ENCODE data around the gene ELSPBP1. TPM values are rescaled to one million over a fixed set of nuclear protein-coding genes. Genes with fewer than 3 reads are reported as not detected.

Gene ELSPBP1
- total RNA-seq, 6 donors from 2014 or later = not detected

DNA sequence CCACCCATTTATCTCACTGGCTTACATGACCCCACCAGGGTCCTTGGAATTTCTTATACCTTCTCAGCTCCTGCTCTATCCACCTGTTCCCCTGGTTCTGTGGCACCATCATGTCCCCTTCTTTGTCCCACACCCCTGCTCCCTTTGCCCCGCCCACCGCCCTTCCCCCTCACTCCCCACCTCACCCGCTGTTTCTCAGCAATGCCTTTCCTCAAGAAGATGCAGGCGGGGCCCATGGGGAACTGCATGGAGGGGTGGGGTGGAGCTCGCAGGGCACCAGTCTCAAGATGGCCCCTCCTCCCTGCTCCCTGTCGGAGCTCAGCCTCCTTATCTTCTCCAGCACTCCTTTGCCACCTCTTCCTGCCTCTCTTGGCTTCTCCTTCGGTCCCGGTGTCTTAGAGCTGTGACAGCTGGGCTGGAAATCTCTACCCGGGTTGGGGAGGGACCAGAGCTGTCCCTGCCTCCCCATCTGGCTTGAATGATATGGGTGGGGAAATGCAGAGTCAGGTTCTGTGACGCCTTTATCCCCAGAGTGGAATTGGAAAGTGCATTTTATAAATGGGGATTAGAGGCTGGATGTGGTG, 49.3 kb downstream of the ELSPBP1 start, which contains the start of gene CABP5:
CABP5 (minus strand) TSS at position 405 of the 584 bp plus-strand sequence; CDS start at position 248, 157 bp downstream.
- peaks cover 0 to 13% (median 0%) of the 10 kb centered on the region in 4 donors for H3K36me3 ChIP-seq
- no peaks in the 10 kb centered on the region for H3K9me3 ChIP-seq
- 61 to 85% methylated on average over 8 to 10 of the region's 10 CpGs for WGBS, 2 donors
- TF ChIP-seq POLR2AphosphoS5 (IDR thresholded peaks at IDR 0.05) (no peak), POLR2A (IDR thresholded peaks at IDR 0.05) (no peak), EP300 (IDR thresholded peaks at IDR 0.05) (no peak)
- TF ChIP-seq, protein P1, sequence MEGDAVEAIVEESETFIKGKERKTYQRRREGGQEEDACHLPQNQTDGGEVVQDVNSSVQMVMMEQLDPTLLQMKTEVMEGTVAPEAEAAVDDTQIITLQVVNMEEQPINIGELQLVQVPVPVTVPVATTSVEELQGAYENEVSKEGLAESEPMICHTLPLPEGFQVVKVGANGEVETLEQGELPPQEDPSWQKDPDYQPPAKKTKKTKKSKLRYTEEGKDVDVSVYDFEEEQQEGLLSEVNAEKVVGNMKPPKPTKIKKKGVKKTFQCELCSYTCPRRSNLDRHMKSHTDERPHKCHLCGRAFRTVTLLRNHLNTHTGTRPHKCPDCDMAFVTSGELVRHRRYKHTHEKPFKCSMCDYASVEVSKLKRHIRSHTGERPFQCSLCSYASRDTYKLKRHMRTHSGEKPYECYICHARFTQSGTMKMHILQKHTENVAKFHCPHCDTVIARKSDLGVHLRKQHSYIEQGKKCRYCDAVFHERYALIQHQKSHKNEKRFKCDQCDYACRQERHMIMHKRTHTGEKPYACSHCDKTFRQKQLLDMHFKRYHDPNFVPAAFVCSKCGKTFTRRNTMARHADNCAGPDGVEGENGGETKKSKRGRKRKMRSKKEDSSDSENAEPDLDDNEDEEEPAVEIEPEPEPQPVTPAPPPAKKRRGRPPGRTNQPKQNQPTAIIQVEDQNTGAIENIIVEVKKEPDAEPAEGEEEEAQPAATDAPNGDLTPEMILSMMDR (IDR thresholded peaks at IDR 0.05) = no peak
- no peak within 1 kb of the TSS for H3K27ac ChIP-seq
- DNase-seq = no peak
- no peak for ATAC-seq (ENCODE audit: low FRiP score in 2 of 2)
- no peaks in the 10 kb centered on the region for H3K4me1 ChIP-seq
- no peak within 1 kb of the TSS for H3K4me3 ChIP-seq
- H3K27me3 ChIP-seq = no peaks in the 10 kb centered on the region

DNA sequence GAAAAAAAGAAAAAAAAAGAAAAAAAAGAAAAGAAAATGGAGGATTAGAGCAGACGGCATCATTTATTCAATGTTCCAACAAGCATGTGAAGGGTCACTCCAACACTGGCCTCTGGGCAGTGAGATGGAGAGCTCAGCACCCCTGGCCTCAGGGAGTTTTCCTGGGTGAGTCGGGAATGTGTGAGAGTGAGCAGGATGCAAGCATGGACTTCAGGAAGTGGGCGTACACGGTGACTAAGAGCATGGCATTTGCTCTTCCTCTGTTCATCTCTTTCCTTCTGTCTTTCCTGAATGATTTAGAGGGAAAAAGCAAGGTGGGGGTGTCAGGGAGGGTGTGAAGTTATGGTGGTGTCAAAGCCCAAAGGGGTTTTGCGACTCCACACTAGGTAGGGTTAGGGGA, 50.1 kb downstream of the ELSPBP1 start:
- H3K36me3 ChIP-seq = peaks cover 0 to 19% (median 0%) of the 10 kb centered on the region in 4 donors
- no peak overlapping the region for H3K27ac ChIP-seq
- H3K9me3 ChIP-seq = no peaks in the 10 kb centered on the region
- TF ChIP-seq EP300 (IDR thresholded peaks at IDR 0.05) (no peak), POLR2AphosphoS5 (IDR thresholded peaks at IDR 0.05) (no peak)
- no peaks in the 10 kb centered on the region for H3K4me1 ChIP-seq
- no peaks in the 10 kb centered on the region for H3K27me3 ChIP-seq
- WGBS, 2 donors = 84 to 90% methylated on average over 5 of the region's 5 CpGs
- DNase-seq = no peak
- ATAC-seq (ENCODE audit: low FRiP score in 2 of 2) = no peak
- no peak overlapping the region for H3K4me3 ChIP-seq

DNA sequence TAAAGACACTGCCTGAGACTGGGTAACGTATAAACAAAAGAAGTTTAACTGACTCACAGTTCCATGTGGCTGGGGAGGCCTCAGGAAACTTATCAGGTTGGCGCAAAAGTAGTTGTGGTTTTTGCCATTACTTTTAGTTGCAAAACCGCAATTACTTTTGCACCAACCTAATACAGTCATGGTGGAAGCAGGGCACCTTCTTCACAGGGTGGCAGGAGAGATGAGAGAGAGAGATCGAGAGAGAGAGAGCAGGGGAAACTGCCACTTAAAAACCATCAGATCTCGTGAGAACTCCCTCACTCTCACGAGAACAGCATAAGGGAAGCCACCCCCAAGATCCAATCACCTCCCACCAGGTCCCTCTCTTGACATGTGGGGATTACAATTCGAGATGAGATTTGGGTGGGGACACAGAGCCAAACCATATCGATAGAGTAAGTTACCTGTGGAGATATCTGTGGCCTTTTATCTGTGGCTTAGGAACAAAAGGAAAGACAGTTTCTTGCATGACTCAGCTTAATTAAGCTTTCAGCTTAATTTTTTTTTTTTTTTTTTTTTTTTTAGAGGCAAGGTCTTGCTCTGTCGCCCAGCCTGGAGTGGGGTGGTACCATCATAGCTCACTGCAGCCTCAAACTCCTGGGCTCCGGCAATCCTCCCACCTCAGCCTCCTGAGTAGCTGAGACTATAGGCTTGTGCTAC, 57.1 kb downstream of the ELSPBP1 start:
- no peak overlapping the region for H3K27ac ChIP-seq
- no peaks in the 10 kb centered on the region for H3K4me1 ChIP-seq
- 78 to 82% methylated on average over 10 of the region's 10 CpGs for WGBS, 2 donors
- DNase-seq (no peak), ATAC-seq (ENCODE audit: low FRiP score in 2 of 2) (no peak)
- H3K4me3 ChIP-seq = no peak overlapping the region
- no peaks in the 10 kb centered on the region for H3K27me3 ChIP-seq
- peaks cover 0 to 39% (median 2%) of the 10 kb centered on the region in 4 donors for H3K36me3 ChIP-seq
- TF ChIP-seq EP300 (IDR thresholded peaks at IDR 0.05) (no peak), POLR2AphosphoS5 (IDR thresholded peaks at IDR 0.05) (no peak), POLR2A (IDR thresholded peaks at IDR 0.05) (no peak)
- TF ChIP-seq, protein P1 (IDR thresholded peaks at IDR 0.05) = no peak
- H3K9me3 ChIP-seq = no peaks in the 10 kb centered on the region

DNA sequence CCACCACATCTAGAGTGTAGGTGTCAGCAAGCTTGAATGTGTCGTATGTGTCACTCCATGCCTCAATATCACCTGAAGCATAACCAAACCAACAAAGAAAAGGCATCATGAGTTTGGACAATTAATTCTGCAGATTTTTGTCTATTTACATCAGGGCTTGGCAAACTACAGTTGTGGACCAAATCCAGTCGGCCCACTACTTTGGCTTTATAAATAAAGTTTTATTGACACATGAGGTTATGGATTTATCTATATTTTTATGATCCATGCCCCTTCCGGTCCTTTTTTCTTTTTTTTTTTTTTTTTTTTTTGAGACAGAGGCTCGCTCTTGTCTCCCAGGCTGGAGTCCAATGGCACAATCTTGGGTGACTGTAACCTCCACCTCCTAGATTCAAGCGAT, 58.6 kb downstream of the ELSPBP1 start:
- no peaks in the 10 kb centered on the region for H3K4me1 ChIP-seq
- no peak overlapping the region for H3K27ac ChIP-seq
- ATAC-seq (ENCODE audit: low FRiP score in 2 of 2) = no peak
- 72 to 91% methylated on average over 5 of the region's 5 CpGs for WGBS, 2 donors
- H3K36me3 ChIP-seq = peaks cover 0 to 33% (median 2%) of the 10 kb centered on the region in 4 donors
- H3K27me3 ChIP-seq = no peaks in the 10 kb centered on the region
- TF ChIP-seq EP300 (IDR thresholded peaks at IDR 0.05) (no peak), POLR2A (IDR thresholded peaks at IDR 0.05) (no peak), POLR2AphosphoS5 (IDR thresholded peaks at IDR 0.05) (no peak)
- TF ChIP-seq, protein P1 (IDR thresholded peaks at IDR 0.05) = no peak
- no peaks in the 10 kb centered on the region for H3K9me3 ChIP-seq
- H3K4me3 ChIP-seq = no peak overlapping the region
- no peak for DNase-seq

DNA sequence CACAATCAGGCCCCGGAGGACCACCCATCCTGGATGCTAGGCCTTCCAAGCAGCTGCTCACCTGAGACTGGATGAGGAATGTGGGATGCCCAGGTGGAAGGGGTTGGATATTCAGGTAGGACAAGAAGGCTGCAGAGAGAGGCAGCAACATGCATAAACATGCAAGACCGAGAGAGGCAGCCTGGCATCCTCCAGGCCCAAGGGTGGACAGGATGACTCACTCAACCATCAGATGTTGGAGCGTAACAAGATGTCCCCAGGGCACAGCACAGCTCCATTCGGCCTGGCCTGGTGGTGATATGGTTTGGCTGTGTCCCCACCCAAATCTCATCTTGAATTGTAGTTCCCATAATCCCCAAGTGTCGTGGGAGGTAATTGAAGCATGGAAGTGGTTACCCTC, 59.4 kb downstream of the ELSPBP1 start:
- Histone ChIP-seq H3K36me3 (peaks cover 0 to 25% (median 2%) of the 10 kb centered on the region in 4 donors), H3K9me3 (no peaks in the 10 kb centered on the region), H3K27me3 (no peaks in the 10 kb centered on the region), H3K4me1 (no peaks in the 10 kb centered on the region), H3K4me3 (no peak overlapping the region), H3K27ac (no peak overlapping the region)
- TF ChIP-seq, protein P1 (IDR thresholded peaks at IDR 0.05) = no peak
- TF ChIP-seq POLR2AphosphoS5 (IDR thresholded peaks at IDR 0.05) (no peak), POLR2A (IDR thresholded peaks at IDR 0.05) (no peak), EP300 (IDR thresholded peaks at IDR 0.05) (no peak)
- 82 to 89% methylated on average over 4 to 5 of the region's 5 CpGs for WGBS, 2 donors
- DNase-seq (no peak), ATAC-seq (ENCODE audit: low FRiP score in 2 of 2) (no peak)

Data from upper lobe of left lung (tissue), 6 donors.